GM11168 (cell line): Measurements from ENCODE around the gene NANOS2.
"Not testable (repeated sequence)": the region's sequence is repeated elsewhere in the genome, so short reads cannot be mapped to it uniquely, and the experiment has no call there.

ENCODE experiments used
- in situ Hi-C: fragments of 300-500 bp; cut with MboI; formaldehyde crosslinking; loops from one replicate; pipeline ENCODE4 v1.12.0; 2022; ENCODE audit warnings: low sequenced_read_pairs; ENCODE audit not compliant: unreplicated experiment

Gene NANOS2

GRCh38 chr19:45879055-45879454, 35.5 kb downstream of the NANOS2 start:
- in situ Hi-C loops, result no loop called here

- in situ Hi-C loops, result no loop called here
These were observed 36.4 kb downstream of the NANOS2 start for GRCh38 chr19:45878043-45878794.

DNA sequence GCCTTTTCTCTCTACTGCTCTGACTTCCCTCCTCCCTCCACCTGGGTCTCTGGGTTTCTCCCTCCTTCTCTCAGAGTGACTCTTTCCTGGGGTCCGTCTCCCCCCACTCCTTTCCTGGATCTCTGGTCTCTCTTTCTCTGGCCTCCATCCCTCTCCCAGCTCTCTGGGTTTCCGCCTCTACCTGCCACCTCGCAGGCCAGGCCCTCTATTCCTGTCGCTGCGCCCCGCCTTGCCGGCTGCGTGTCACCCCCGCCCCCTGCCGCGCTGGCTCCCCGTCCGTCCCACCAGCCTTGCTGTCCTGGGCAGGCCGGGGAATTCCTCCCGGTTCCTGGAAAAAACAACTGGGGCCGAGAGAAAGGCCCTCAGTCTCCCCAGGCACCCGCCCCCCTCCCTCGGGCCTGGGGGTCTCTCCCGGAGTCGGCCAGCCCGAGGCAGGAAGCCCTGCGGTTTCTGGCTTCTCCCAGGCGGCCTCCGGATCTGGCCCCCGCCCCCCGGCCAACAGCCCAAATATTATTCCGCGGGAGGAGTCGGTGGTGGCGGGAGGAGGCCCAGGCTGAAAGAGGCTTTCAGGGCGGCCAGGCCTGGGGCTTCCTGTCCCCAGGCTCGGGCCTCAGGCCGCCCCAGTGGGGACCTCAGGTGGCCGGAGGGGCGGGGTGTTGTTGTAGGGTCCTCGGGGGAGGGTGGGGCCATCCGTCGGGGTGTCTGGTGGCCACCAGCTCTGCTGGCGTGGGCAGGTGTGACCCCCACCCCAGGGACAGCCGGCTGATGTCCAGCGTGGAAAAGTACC, 38.0 kb downstream of the NANOS2 start:
- in situ Hi-C loops, result no loop called here

DNA sequence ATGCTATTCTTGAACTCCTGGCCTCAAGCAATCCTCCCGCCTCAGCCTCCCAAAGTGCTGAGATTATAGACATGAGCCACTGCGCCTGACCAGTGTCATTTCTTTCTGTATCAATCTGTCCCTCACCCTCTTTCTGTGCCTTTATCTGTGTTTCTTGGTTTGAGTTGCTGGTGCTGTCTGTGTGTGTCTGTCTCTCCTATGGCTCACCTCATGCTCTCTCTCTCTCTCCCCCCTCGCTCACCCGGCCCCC, 38.5 kb downstream of the NANOS2 start:
- in situ Hi-C loops, result no loop called here

- in situ Hi-C loops, result no loop called here
These were observed 40.0 kb downstream of the NANOS2 start for GRCh38 chr19:45874620-45874966.

DNA sequence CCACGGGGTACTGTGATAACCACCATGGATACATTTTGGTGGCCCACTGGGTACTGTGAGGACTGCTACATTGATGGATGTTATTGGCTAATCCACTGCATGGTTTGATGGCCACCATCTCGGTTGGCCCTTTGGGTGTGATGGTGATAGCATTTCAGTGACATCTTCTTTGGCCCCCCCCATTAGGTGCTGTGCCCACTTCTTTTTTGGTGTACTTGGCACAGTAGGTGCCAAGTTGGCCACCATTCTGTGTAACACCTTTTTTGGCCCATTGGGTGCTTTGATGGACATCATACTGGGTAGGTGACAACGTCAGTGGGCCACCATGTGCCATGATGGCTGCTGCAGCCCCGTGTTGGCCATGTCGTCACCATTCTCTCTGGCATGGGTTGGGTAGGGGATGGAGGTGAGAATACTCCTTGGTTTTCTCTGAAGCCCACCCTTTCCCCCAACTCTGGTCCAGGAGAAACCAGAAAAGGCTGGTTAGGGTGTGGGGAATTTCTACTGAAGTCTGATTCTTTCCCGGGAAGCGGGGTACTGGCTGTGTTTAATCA, 41.3 kb downstream of the NANOS2 start:
- in situ Hi-C loops, result no loop called here

DNA sequence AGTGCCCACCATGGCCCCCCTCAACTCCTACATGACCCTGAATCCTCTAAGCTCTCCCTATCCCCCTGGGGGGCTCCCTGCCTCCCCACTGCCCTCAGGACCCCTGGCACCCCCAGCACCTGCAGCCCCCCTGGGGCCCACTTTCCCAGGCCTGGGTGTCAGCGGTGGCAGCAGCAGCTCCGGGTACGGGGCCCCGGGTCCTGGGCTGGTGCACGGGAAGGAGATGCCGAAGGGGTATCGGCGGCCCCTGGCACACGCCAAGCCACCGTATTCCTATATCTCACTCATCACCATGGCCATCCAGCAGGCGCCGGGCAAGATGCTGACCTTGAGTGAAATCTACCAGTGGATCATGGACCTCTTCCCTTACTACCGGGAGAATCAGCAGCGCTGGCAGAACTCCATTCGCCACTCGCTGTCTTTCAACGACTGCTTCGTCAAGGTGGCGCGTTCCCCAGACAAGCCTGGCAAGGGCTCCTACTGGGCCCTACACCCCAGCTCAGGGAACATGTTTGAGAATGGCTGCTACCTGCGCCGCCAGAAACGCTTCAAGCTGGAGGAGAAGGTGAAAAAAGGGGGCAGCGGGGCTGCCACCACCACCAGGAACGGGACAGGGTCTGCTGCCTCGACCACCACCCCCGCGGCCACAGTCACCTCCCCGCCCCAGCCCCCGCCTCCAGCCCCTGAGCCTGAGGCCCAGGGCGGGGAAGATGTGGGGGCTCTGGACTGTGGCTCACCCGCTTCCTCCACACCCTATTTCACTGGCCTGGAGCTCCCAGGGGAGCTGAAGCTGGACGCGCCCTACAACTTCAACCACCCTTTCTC, 42.3 kb downstream of the NANOS2 start:
- in situ Hi-C loops, result no loop called here

GRCh38 chr19:45870798-45871197, 43.8 kb downstream of the NANOS2 start:
- in situ Hi-C loops, result no loop called here

GRCh38 chr19:45867241-45867640, 47.3 kb downstream of the NANOS2 start:
- in situ Hi-C loops, result not testable (repeated sequence)

DNA sequence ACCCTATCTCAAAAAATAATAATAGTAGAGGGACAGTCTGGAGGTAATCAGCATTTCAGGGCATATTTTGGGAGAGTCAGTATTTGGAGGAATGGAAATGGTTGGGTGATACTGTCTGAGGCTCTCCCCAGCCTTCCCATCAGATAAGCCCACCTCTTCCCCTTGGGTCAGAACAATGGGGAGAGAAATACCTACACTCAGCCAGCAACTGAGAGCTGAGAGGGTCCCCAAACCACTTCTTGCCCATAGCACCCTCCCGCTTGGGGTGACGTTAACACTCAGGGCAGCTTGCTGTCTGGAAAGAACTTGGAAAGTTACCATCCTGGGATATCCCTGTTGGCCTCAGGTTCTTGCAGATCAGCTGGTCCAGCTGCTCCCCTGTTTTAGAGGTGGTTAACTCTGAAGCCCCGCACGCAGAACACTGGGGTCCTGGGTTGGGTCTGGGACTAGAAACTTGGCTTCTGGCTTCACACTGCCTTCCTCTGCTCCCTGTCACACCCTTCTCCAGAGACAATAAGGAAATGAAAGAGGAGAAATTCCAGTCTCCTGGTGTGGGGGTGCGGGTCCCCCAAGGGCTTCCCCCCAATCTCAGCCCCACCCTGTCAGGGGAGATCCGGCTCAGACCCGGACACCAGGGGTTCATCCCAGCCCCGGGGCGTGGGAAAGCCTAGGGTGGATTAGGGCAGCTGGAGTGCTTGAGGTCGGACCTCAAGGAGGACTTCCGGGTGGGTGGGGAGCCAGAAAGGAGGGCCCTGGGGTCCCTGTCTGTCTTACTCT, 48.0 kb downstream of the NANOS2 start:
- in situ Hi-C loops, result no loop called here

- in situ Hi-C loops, result no loop called here
These were observed 49.2 kb downstream of the NANOS2 start for GRCh38 chr19:45865269-45865948.

- in situ Hi-C loops, result no loop called here
These were observed 49.9 kb downstream of the NANOS2 start for GRCh38 chr19:45864629-45865082.

- in situ Hi-C loops, result no loop called here
These were observed 50.5 kb downstream of the NANOS2 start, which contains the start of gene FOXA3 for GRCh38 chr19:45863840-45864628. FOXA3 (plus strand) TSS chr19:45864326; CDS start chr19:45864457, 131 bp downstream.

- in situ Hi-C loops, result no loop called here
These were observed 51.2 kb downstream of the NANOS2 start for GRCh38 chr19:45863335-45863839.
